HG03575 (cell line): ENCODE data around the gene DTWD1.
"Not testable (repeated sequence)": the region's sequence is repeated elsewhere in the genome, so short reads cannot be mapped to it uniquely, and the experiment has no call there.

Experiments used
- ATAC-seq: cut with Tn5 transposase; IDR thresholded peaks from one replicate; pipeline ENCODE4 v1.9.1; 2021; ENCODE audit not compliant: unreplicated experiment, insufficient number of reproducible peaks, low FRiP score; ENCODE audit errors: extremely low read depth

Gene DTWD1

GRCh38 chr15:49697121-49697520, 76.3 kb downstream of the DTWD1 start:
- no peak for ATAC-seq

GRCh38 chr15:49702982-49703381, 82.1 kb downstream of the DTWD1 start:
- not testable (repeated sequence) for ATAC-seq
